HG02870 (cell line): ENCODE data around the gene TNFRSF19.
A peak's percentile ranks its signal among the peaks of the same experiment; 100 is the strongest.
"Not testable (repeated sequence)": the region's sequence is repeated elsewhere in the genome, so short reads cannot be mapped to it uniquely, and the experiment has no call there.

Experiments
- ATAC-seq: cut with Tn5 transposase; IDR thresholded peaks from one replicate; pipeline ENCODE4 v1.9.1; 2021; ENCODE audit warnings: mild to moderate bottlenecking, moderate library complexity; ENCODE audit not compliant: unreplicated experiment

Gene TNFRSF19

GRCh38 chr13:23570099-23570920, at the start of gene TNFRSF19:
Gene TNFRSF19, plus strand, starts transcription at chr13:23570412. Its CDS starts 19,772 bp downstream, at chr13:23590184.
- ATAC-seq: no peak

- ATAC-seq: not testable (repeated sequence)
These were observed 40.3 kb upstream of the TNFRSF19 start for GRCh38 chr13:23529926-23530325.

GRCh38 chr13:23531446-23531845, 38.8 kb upstream of the TNFRSF19 start:
- no peak for ATAC-seq

GRCh38 chr13:23534090-23534489, 36.1 kb upstream of the TNFRSF19 start:
- no peak for ATAC-seq

GRCh38 chr13:23541221-23541824, 28.9 kb upstream of the TNFRSF19 start:
- ATAC-seq: no peak

GRCh38 chr13:23544668-23545067, 25.5 kb upstream of the TNFRSF19 start:
- ATAC-seq: no peak

GRCh38 chr13:23547000-23547590, 23.1 kb upstream of the TNFRSF19 start:
- no peak for ATAC-seq

GRCh38 chr13:23549724-23550123, 20.5 kb upstream of the TNFRSF19 start:
- ATAC-seq: no peak

GRCh38 chr13:23550163-23550562, 20.0 kb upstream of the TNFRSF19 start:
- no peak for ATAC-seq

GRCh38 chr13:23551213-23552008, 18.8 kb upstream of the TNFRSF19 start:
- no peak for ATAC-seq

GRCh38 chr13:23552171-23552570, 18.0 kb upstream of the TNFRSF19 start:
- no peak for ATAC-seq

- no peak for ATAC-seq
These were observed 17.6 kb upstream of the TNFRSF19 start for GRCh38 chr13:23552661-23553060.

GRCh38 chr13:23554000-23554399, 16.2 kb upstream of the TNFRSF19 start:
- no peak for ATAC-seq

GRCh38 chr13:23557043-23557442, 13.2 kb upstream of the TNFRSF19 start:
- no peak for ATAC-seq

- no peak for ATAC-seq
These were observed 12.5 kb upstream of the TNFRSF19 start for GRCh38 chr13:23557733-23558132.

- ATAC-seq: no peak
These were observed 11.3 kb upstream of the TNFRSF19 start for GRCh38 chr13:23558675-23559536.

- peak; percentile 34 for ATAC-seq
These were observed 9.6 kb upstream of the TNFRSF19 start for GRCh38 chr13:23560571-23561089.

GRCh38 chr13:23561261-23561660, 9.0 kb upstream of the TNFRSF19 start:
- ATAC-seq: peak; percentile 85

GRCh38 chr13:23563085-23563845, 6.9 kb upstream of the TNFRSF19 start:
- no peak for ATAC-seq
